Superior temporal gyrus (tissue), 1 donor: ENCODE measurements around the gene MTHFD1L.
"Not testable (repeated sequence)": the region's sequence is repeated elsewhere in the genome, so short reads cannot be mapped to it uniquely, and the experiment has no call there.

ENCODE experiments used
- DNase-seq: peaks from one replicate; pipeline ENCODE4 v3.0.0-alpha.2; 2016; ENCODE audit errors: extremely low spot score

Gene MTHFD1L

GRCh38 chr6:150865406-150866146 is at the start of gene MTHFD1L:
Gene MTHFD1L (plus strand): TSS chr6:150865702. CDS start chr6:150865823, 121 bp downstream.
- DNase-seq, result peak; percentile 42

- DNase-seq, result not testable (repeated sequence)
These were observed 48.9 kb upstream of the MTHFD1L start for GRCh38 chr6:150816554-150816953.

DNA sequence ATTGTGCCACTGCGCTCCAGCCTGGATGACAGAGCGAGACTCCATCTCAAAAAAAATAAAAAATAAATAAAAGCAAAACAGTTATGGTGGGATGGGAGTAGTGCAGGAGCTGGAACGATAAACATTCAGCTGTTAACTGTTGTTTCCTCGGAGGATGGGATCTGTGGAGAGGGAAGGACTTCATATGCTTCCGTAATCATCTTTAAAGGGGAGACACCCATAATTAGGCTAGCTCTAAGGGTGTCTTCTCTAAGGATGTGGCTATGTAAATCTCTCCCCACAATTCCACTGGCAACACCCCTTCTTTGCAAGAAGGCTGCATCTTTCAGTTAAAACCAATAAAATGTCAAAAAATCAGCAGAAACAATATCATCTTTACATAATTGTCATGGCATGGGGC is 42.6 kb upstream of the MTHFD1L start:
- no peak for DNase-seq

- DNase-seq, result no peak
These were observed 38.7 kb upstream of the MTHFD1L start for GRCh38 chr6:150826788-150827187.

DNA sequence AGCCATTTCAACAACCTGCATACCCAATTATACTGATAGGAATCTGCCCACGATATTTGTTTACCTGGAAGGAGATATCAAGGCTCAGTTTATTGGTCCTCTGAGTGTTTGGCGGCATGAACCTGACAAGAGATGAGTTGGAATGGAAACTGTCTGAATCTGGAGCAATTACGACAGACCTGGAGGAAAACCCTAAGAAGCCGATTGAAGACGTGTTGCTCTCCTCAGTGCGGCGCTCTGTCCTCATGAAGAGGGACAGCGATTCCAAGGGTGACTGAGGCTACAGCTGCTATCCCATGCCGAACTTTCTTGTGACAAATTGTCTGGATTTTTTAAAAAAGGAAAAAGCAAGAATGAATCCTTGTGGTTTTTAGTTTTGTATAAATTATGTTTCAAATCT is 37.4 kb upstream of the MTHFD1L start:
- not testable (repeated sequence) for DNase-seq

DNA sequence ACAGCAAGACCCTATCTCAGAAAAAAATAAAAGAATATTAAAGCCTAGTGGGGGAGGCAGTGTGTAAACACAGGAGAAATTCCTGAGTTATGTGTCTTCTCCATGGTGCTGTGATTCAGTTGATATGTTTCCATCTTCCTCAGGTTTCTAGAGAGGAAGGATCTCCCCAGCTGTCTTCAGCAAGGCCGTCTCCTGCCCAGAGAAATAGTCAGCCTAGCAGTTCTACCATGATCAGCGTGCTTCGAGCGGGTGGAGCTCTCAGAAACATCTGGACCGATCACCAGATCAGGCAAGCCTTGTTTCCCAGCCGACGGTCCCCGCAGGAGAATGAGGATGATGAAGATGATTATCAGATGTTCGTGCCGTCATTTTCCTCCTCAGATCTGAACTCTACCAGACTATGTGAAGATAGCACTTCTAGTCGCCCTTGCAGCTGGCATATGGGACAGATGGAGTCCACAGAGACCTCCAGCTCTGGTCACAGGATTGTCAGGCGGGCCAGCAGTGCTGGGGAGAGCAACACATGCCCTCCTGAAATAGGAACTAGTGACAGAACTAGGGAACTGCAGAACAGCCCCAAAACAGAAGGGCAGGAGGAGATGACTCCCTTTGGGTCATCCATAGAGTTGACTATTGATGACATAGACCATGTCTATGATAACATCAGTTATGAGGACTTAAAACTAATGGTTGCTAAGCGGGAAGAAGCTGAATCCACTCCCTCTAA is 34.9 kb upstream of the MTHFD1L start:
- DNase-seq, result no peak

DNA sequence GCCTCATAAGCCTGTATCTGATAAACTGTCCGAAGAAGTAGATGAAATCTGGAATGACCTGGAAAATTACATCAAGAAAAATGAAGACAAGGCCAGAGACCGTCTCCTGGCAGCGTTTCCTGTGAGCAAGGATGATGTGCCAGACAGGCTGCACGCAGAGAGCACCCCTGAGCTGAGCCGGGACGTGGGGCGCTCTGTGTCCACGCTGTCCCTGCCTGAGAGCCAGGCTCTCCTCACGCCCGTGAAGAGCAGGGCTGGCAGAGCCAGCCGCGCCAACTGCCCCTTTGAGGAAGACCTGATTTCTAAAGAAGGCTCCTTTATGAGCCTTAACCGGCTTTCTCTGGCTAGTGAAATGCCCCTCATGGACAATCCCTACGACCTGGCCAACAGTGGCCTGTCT is 33.9 kb upstream of the MTHFD1L start:
- no peak for DNase-seq

DNA sequence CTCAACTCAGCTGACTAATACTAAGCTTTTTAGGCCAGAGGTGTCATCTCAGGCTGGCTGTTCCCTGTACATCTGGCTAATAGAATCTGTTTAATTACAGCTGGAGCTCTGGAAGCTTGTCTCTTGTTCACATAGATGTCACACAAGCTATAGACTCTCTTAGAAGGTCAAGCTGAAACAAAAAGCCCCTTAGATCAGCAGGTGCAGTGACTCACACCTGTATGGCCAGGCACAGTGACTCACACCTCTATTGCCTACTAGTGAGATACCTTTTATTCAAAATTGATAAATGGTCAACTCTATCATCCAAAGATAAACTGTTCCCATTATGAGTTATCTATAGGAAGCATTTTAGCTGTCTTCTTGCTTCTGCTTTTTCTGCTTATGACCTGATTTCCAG is 29.9 kb upstream of the MTHFD1L start:
- no peak for DNase-seq

- no peak for DNase-seq
These were observed 25.3 kb upstream of the MTHFD1L start for GRCh38 chr6:150840185-150840584.

GRCh38 chr6:150841189-150841588 is 24.3 kb upstream of the MTHFD1L start:
- DNase-seq, result no peak

DNA sequence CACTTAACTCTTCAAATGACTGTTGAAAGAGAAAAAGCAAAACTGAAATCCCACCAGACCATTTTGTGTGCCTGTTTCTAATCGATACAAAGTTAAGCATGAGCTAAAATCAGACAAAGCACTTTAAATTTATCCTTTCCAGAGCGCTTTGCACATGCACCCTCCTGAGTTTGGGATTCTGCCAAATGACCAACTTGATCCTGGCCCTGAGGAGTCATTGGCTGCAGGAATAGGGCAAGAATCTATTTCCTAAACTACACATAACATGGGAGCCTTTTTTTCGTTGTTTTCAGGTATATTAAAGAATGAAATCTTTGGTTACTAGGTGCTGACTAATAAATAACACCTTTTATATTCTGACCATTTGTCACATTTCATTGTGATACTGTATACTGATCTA is 23.8 kb upstream of the MTHFD1L start:
- DNase-seq, result no peak

DNA sequence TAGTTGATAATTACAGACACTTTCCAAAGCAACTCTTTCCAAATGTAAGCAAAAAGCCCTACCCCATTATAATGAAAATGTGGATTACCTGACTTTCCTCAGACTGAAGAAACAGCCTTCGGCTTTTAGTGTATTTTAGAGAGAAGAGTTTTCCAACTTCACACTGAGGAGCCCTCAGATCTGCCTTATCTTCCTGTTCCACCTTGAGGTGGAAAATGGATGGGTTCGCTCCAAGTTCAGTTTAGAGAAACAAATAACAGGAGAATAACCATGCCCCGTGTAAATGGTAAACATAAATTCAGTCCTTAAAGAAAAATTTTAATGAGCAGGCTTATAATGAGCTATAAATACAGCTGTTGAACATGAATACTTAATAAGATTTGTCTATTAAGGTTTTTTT is 21.1 kb upstream of the MTHFD1L start:
- no peak for DNase-seq

DNA sequence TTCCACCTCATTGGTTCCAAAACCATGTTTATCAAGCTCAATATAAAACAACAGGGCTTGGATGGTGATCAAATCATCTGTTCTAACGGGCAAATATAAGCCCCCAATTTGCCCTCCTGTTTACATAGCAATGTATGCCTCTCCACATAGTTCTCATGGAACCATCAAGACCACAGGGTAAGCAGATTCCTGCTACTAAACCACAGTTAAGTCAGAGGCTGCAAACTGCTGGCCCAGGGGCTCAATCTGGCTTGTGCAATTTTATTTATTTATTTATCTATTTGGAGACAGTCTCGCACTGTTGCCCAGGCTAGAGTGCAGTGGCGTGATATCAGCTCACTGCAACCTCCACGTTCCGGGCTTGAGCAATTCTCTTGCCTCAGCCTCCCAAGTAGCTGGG is 18.9 kb upstream of the MTHFD1L start:
- DNase-seq, result no peak

- DNase-seq, result no peak
These were observed 17.1 kb upstream of the MTHFD1L start for GRCh38 chr6:150848400-150848799.

DNA sequence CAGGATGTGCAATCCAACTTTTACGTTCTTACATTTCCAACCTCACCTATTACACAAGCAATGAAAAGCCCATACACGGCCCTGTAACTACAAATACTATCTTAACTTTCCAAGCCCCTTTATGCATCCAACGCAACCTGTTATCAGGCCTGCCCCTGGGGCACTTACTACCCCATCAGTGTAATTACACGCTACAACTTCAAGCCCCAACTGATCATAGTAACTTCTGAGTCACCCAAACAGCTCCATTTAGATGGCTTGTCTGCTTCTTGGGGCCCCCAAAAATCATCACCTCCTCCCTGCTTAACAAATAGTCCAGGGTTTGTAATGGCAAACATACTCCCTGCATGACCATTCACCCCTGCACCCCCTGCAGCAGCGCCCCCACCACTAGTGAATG is 11.1 kb upstream of the MTHFD1L start:
- DNase-seq, result not testable (repeated sequence)

DNA sequence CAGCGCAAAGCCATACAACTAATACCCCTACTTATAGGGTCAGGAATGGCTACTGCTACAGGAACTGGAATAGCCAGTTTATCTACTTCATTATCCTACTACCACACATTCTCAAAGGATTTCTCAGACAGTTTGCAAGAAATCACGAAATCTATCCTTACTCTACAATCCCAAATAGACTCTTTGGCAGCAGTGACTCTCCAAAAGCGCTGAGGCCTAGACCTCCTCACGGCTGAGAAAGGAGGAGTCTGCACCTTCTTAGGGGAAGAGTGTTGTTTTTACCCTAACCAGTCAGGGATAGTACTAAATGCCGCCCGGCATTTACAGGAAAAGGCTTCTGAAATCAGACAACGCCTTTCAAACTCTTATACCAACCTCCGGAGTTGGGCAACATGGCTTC is 10.3 kb upstream of the MTHFD1L start:
- DNase-seq, result not testable (repeated sequence)

- DNase-seq, result no peak
These were observed 8.2 kb upstream of the MTHFD1L start for GRCh38 chr6:150857062-150857944.

DNA sequence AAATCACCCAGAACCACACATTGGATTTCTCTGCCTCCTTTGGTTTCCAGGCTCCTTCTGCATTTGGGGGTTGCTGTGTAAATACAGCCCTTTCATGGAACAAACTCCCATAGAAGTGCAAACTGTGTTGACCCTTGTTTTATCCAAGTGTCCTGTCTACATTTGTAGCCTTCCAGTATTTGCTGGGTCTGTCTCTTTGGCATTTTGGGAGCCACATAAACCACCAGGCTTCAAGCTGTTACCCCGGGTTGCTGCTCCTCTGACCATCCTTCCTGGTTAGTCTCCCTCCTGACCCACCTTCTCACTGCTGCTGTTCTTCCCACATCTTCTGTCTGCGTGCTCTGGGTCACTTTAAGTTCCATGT is 7.6 kb upstream of the MTHFD1L start:
- DNase-seq, result no peak

DNA sequence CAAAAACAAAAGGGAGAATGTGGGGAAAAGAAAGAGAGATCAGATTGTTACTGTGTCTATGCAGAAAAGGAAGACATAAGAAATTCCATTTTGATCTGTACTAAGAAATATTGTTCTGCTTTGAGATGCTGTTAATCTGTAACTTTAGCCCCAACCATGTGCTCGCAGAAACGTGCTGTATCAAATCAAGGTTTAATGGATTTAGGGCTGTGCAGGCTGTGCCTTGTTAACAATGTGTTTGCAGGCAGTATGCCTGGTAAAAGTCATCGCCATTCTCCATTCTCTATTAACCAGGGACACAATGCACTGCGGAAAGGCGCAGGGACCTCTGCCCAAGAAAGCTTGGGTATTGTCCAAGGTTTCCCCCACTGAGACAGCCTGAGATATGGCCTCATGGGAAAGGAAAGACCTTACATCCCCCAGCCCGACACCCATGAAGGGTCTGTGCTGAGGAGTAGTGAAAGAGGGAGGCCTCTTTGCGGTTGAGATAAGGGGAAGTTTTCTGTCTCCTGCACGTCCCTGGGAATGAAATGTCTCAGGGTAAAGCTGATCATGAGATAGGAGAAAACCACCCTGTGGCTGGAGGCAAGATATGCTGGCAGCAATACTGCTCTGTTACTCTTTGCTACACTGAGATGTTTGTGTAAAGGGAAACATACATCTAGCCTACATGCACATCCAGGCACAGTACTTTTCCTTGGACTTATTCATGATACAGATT is 3.9 kb upstream of the MTHFD1L start:
- not testable (repeated sequence) for DNase-seq

GRCh38 chr6:150863213-150863928 is 2.1 kb upstream of the MTHFD1L start:
- DNase-seq, result no peak

DNA sequence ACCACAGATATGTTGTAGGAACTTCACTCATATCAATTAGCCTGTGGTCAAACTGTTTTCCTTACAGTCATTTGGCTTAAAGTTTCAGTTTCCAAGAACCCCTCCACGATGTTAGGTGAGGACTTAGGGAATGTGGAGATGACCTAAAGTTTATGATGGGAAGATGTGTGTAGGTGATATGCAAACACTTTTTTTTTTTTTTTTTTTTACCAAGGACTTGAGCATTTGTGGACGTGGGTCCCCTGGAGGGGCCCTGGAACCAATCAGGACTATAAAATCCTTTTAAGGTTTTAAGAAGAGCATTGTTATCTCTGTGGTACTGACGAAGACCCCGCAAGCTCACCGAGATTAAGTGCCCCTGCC is 478 bp upstream of the MTHFD1L start:
- DNase-seq, result no peak
